GM18507 (cell line): ENCODE data around the gene FBN2.

Experiments
- DNase-seq: peaks from one replicate; pipeline ENCODE4 v3.0.0; 2011; ENCODE audit warnings: low read depth; ENCODE audit not compliant: insufficient read length; ENCODE audit errors: extremely low spot score
- FAIRE-seq: peaks from 2 replicates; lab custom pipeline; 2011; peaks lifted over from hg19 to GRCh38; lab: Jason Lieb, UNC

The FBN2 gene

GRCh38 chr5:128234928-128235641 is 303.0 kb downstream of the FBN2 start:
- FAIRE-seq (no peak), DNase-seq (no peak)

- DNase-seq (no peak), FAIRE-seq (no peak)
Measured at GRCh38 chr5:128228521-128228920, 309.5 kb downstream of the FBN2 start.

- no peak for DNase-seq
- FAIRE-seq = no peak
Measured at GRCh38 chr5:128228008-128228407, 310.0 kb downstream of the FBN2 start.

GRCh38 chr5:128225245-128226030 is 312.6 kb downstream of the FBN2 start:
- no peak for FAIRE-seq
- no peak for DNase-seq

- FAIRE-seq (no peak), DNase-seq (no peak)
Measured at GRCh38 chr5:128224336-128224735, 313.7 kb downstream of the FBN2 start.

GRCh38 chr5:128220841-128221240 is 317.2 kb downstream of the FBN2 start:
- DNase-seq (no peak), FAIRE-seq (no peak)

GRCh38 chr5:128216860-128217531 is 321.0 kb downstream of the FBN2 start:
- no peak for FAIRE-seq
- DNase-seq = no peak

- DNase-seq (no peak), FAIRE-seq (no peak)
Measured at GRCh38 chr5:128216285-128216684, 321.8 kb downstream of the FBN2 start.

- FAIRE-seq = no peak
- DNase-seq = no peak
Measured at GRCh38 chr5:128213833-128214232, 324.2 kb downstream of the FBN2 start.

- DNase-seq (no peak), FAIRE-seq (peak; percentile 85)
Measured at GRCh38 chr5:128213340-128213739, 324.7 kb downstream of the FBN2 start.

GRCh38 chr5:128212191-128212806 is 325.7 kb downstream of the FBN2 start:
- FAIRE-seq = no peak
- no peak for DNase-seq

- FAIRE-seq = no peak
- DNase-seq = no peak
Measured at GRCh38 chr5:128208436-128208835, 329.6 kb downstream of the FBN2 start.
